Vagina (tissue), 2 donors: ENCODE results near the gene ANKRD45. TPM values are rescaled to one million over a fixed set of nuclear protein-coding genes. Genes with fewer than 3 reads are reported as not detected.

ENCODE experiments used
- DNase-seq, 2 donors: peaks; one replicate each; pipeline ENCODE4 v3.0.0-alpha.2; 2017; ENCODE audit errors: extremely low spot score in 2 of 2
- H3K27ac ChIP-seq: fragments of 200-600 bp; sonication (generic); one replicate; pipeline ENCODE4 v1.5.1; 2019
- H3K27me3 ChIP-seq: fragments of 200-600 bp; sonication (generic); one replicate; pipeline ENCODE4 v1.5.1; 2019
- H3K36me3 ChIP-seq, 2 donors: fragments of 200-600 bp; sonication (generic); one replicate each; pipeline ENCODE4 v1.5.1; 2017 to 2019
- H3K4me1 ChIP-seq: fragments of 200-600 bp; sonication (generic); one replicate; pipeline ENCODE4 v1.5.1; 2019
- H3K4me3 ChIP-seq, 2 donors: fragments of 200-600 bp; sonication (generic); 1 replicate in 1 of 2; 2 replicates in 1 of 2; pipeline ENCODE4 v1.5.1; 2016 to 2019
- H3K9me3 ChIP-seq: fragments of 200-600 bp; sonication (generic); one replicate; pipeline ENCODE4 v1.5.1; 2019
- POLR2A ChIP-seq, 2 donors: fragments of 450-650 bp; IDR thresholded peaks; one replicate each; pipeline ENCODE4 v1.6.1; 2017; ENCODE audit warnings: antibody characterized with exemption in 2 of 2, mild to moderate bottlenecking in 2 of 2, moderate library complexity in 2 of 2
- POLR2AphosphoS5 ChIP-seq, 2 donors: sonication (generic); formaldehyde crosslinking; IDR thresholded peaks; one replicate each; pipeline ENCODE4 v1.9.0; 2017; ENCODE audit warnings: antibody characterized with exemption in 2 of 2, mild to moderate bottlenecking in 2 of 2, low read depth in 1 of 2; ENCODE audit not compliant: insufficient read depth in 1 of 2
- intact Hi-C: fragments of 100-400 bp; cut with DNase I; formaldehyde crosslinking; loops from one replicate; pipeline ENCODE4 v1.15.1; 2023
- total RNA-seq: library from RNA; depleted of rRNA; stranded (reverse); fragments of >200 nt; gene quantifications from one replicate; pipeline ENCODE4 v1.2.3, GENCODE V29; 2016
- TF ChIP-seq, protein P1 (sequence below), 3 experiments: fragments of 450-650 bp in 2 of 3; fragments of 200-600 bp in 1 of 3; sonication (generic) in 1 of 3; IDR thresholded peaks; one replicate each; pipeline ENCODE4 v1.5.1; 2017 to 2019; ENCODE audit warnings: antibody characterized with exemption in 3 of 3, mild to moderate bottlenecking in 2 of 3, moderate library complexity in 2 of 3

ANKRD45 gene
- total RNA-seq, 1 donor from 2014 or later: not detected

DNA sequence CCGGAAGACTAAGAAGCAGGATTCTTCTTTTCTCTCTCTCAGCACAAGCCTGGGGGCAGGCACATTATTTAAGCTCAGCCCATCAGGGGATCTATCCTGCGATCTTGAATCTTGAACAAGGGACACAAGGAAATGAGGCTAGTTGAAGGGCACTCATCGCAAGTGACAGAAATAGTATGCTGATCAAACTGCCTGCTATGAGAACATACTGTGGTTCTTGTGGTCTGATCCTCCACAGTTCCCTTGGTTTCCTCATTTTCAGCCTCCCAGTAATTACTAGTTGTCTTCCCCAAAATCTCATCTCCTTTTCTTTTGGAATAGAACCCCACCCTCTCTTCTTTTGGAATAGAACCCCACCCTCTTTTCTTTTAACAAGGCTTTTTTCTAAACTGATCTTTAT, 6.5 kb downstream of the ANKRD45 start:
- no peaks in the 10 kb centered on the region for H3K27me3 ChIP-seq
- H3K4me1 ChIP-seq: no peaks in the 10 kb centered on the region
- no peaks in the 10 kb centered on the region for H3K36me3 ChIP-seq
- no peak for TF ChIP-seq POLR2AphosphoS5 (IDR thresholded peaks at IDR 0.05; ENCODE audit: insufficient read depth in 1 of 2, low read depth in 1 of 2)
- TF ChIP-seq, protein P1, sequence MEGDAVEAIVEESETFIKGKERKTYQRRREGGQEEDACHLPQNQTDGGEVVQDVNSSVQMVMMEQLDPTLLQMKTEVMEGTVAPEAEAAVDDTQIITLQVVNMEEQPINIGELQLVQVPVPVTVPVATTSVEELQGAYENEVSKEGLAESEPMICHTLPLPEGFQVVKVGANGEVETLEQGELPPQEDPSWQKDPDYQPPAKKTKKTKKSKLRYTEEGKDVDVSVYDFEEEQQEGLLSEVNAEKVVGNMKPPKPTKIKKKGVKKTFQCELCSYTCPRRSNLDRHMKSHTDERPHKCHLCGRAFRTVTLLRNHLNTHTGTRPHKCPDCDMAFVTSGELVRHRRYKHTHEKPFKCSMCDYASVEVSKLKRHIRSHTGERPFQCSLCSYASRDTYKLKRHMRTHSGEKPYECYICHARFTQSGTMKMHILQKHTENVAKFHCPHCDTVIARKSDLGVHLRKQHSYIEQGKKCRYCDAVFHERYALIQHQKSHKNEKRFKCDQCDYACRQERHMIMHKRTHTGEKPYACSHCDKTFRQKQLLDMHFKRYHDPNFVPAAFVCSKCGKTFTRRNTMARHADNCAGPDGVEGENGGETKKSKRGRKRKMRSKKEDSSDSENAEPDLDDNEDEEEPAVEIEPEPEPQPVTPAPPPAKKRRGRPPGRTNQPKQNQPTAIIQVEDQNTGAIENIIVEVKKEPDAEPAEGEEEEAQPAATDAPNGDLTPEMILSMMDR (IDR thresholded peaks at IDR 0.05): no peak
- TF ChIP-seq POLR2A (IDR thresholded peaks at IDR 0.05): no peak
- H3K9me3 ChIP-seq: no peaks in the 10 kb centered on the region
- intact Hi-C loops: no loop called here
- no peak for DNase-seq
- no peak overlapping the region for H3K4me3 ChIP-seq
- no peak overlapping the region for H3K27ac ChIP-seq

DNA sequence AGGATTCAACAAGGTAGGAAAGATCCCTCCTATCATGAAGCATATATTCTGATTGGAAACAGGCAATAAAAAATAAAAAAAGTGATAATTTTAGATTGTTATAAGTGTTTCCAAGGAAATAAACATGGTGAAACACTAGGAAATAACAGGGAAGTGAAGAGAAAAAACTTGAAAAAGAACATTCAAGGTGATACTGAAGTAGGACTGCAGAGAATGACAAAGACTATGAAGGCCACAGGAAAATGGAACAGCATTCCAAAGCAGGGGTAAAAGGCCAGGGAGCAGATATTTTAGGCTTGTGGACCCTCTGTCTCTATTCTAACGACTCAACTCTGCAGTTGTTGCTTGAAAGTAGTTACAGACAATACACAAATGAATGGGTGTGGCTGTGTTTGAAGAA, 7.9 kb downstream of the ANKRD45 start:
- H3K4me3 ChIP-seq: no peak overlapping the region
- intact Hi-C loops: no loop called here
- H3K27me3 ChIP-seq: no peaks in the 10 kb centered on the region
- no peaks in the 10 kb centered on the region for H3K36me3 ChIP-seq
- H3K9me3 ChIP-seq: no peaks in the 10 kb centered on the region
- no peak overlapping the region for H3K27ac ChIP-seq
- H3K4me1 ChIP-seq: no peaks in the 10 kb centered on the region
- DNase-seq: no peak
- TF ChIP-seq POLR2AphosphoS5 (IDR thresholded peaks at IDR 0.05; ENCODE audit: insufficient read depth in 1 of 2, low read depth in 1 of 2) (no peak), POLR2A (IDR thresholded peaks at IDR 0.05) (no peak)
- TF ChIP-seq, protein P1 (IDR thresholded peaks at IDR 0.05): no peak

DNA sequence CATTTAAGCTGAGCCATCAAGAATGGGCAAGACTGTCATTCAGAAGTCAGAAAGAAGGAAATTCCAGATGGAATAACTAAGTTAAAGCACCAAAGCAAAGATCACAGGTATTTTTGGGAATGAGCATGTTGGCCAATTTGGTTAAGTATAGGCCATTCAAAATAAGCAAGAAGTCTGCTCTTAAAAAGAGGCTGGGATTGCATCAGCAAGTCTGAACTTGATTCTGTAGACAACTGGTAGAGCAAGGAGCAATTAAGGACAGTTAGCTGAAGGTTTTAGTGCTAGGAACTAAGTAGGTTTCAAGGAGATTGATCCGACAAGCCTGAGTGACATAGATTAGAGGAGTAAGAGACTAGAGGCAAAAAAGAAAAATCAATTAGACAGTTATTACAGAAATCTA, 8.4 kb downstream of the ANKRD45 start:
- no peaks in the 10 kb centered on the region for H3K36me3 ChIP-seq
- no peak overlapping the region for H3K4me3 ChIP-seq
- intact Hi-C loops: no loop called here
- no peaks in the 10 kb centered on the region for H3K4me1 ChIP-seq
- no peak for TF ChIP-seq POLR2A (IDR thresholded peaks at IDR 0.05)
- TF ChIP-seq POLR2AphosphoS5 (IDR thresholded peaks at IDR 0.05; ENCODE audit: insufficient read depth in 1 of 2, low read depth in 1 of 2): no peak
- TF ChIP-seq, protein P1 (IDR thresholded peaks at IDR 0.05): no peak
- H3K9me3 ChIP-seq: no peaks in the 10 kb centered on the region
- DNase-seq: no peak
- H3K27ac ChIP-seq: no peak overlapping the region
- no peaks in the 10 kb centered on the region for H3K27me3 ChIP-seq

DNA sequence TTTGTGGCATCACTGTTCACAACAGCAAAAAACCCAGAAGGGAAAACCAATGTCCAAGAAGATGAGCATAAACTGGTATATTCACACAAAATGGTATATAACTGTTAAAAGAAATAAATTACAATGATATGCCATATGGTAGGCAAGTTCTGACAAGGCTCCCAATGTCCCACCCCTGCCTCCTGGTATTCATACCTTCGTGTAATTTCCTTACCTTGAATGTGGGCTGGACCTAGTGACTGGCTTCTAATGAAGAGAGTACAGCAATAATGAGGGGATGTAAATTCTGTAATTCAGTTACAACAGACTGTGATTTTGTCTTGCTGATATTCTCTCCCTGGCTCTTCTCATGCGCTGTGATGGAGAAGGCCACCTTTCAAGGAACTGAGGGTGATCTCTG, 9.3 kb downstream of the ANKRD45 start:
- H3K9me3 ChIP-seq: no peaks in the 10 kb centered on the region
- H3K27me3 ChIP-seq: no peaks in the 10 kb centered on the region
- no peak for TF ChIP-seq POLR2A (IDR thresholded peaks at IDR 0.05)
- no peak for TF ChIP-seq POLR2AphosphoS5 (IDR thresholded peaks at IDR 0.05; ENCODE audit: insufficient read depth in 1 of 2, low read depth in 1 of 2)
- TF ChIP-seq, protein P1 (IDR thresholded peaks at IDR 0.05): no peak
- no peak for DNase-seq
- intact Hi-C loops: no loop called here
- no peak overlapping the region for H3K27ac ChIP-seq
- no peak overlapping the region for H3K4me3 ChIP-seq
- H3K36me3 ChIP-seq: no peaks in the 10 kb centered on the region
- H3K4me1 ChIP-seq: no peaks in the 10 kb centered on the region

DNA sequence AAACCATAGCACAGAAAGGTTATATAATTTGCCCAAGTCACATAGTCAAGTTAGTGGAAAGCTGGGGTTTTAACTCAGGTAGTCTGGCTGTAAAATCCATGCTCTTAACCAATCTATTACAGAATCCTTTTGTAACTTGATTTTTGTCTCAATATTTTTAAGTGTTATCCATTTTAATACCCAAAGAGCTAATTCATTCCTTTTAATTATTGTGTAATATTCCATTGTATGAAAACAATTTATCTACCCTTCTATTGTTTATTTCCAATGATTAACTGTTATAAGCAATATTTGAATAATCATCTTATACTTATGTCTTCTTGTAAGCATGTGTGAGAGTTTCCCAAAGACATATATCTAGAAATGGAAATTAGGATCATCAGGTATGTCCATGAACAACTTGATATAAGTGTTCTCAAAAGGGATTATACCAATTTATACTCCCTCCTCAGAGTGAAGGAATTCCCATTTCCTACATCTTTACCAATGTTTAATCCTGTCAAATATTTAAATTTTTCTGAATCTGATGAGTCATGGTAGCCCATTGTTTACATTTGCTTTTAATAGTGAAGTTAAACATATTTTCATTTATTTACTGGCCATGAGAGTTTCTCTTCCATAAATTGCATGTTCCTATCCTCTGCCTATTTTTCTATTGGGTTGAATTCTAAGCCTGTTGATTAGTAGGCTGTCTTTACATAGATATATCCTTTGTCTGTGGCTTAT, 20.6 kb downstream of the ANKRD45 start:
- Histone ChIP-seq H3K27ac (no peak overlapping the region), H3K27me3 (no peaks in the 10 kb centered on the region), H3K4me3 (no peak overlapping the region), H3K4me1 (no peaks in the 10 kb centered on the region), H3K9me3 (no peaks in the 10 kb centered on the region), H3K36me3 (no peaks in the 10 kb centered on the region)
- no peak for DNase-seq
- TF ChIP-seq, protein P1 (IDR thresholded peaks at IDR 0.05): no peak
- no peak for TF ChIP-seq POLR2AphosphoS5 (IDR thresholded peaks at IDR 0.05; ENCODE audit: insufficient read depth in 1 of 2, low read depth in 1 of 2)
- no peak for TF ChIP-seq POLR2A (IDR thresholded peaks at IDR 0.05)
- intact Hi-C loops: no loop called here
